Measurements from ENCODE around the gene GRID2.

The GRID2 gene

DNA sequence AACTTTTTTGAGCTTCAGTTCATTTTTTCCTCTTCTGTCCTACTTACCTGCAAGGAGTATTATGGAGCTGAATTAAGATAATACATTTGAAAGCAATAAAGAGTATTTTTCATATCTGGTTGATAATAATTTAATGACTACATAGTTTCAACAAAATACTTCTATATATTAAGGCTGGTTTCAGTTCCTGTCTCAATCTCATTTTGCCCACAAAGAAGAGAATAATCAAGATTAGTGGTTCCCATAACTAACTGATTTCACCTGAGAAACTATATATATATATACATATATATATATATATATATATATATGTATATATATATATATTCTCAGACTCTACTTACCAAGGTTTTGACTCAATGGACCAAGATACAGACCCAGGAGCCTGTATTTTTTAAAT is 1437.1 kb downstream of the GRID2 start:
- TF ChIP-seq REST (IDR thresholded peaks at IDR 0.05; ENCODE audit: insufficient read depth in 1 of 2, low read depth in 2 of 2, low read length in 2 of 2) (no peak), SIN3A (IDR thresholded peaks at IDR 0.05; ENCODE audit: borderline replicate concordance, insufficient read depth, low read length) (no peak), POLR2AphosphoS5 (IDR thresholded peaks at IDR 0.05; ENCODE audit: low read depth, low read length) (no peak), FOXP2 (optimal IDR thresholded peaks at IDR 0.05; ENCODE audit: borderline replicate concordance, extremely low read depth, extremely low read length, insufficient read depth) (no peak), TAF1 (IDR thresholded peaks at IDR 0.05; ENCODE audit: borderline replicate concordance, insufficient read depth, low read length) (no peak)

DNA sequence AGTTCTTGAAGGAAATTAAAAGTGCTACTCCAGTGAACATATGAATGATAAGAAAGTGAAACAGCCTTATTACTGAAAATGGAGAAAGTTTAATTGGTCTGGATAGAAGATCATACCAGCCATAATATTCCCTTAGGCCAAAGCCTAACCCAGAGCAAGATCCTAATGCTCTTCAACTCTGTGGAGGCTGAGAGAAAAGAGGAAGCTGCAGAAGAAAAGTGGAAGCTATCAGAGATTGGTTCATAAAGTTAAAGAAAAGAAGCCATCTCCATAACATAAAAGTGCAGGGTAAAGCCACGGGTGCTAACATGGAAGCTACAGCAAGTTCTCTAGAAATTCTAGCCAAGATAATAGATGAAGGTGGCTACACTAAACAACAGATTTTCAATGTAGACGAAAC is 1439.3 kb downstream of the GRID2 start:
- TF ChIP-seq REST (IDR thresholded peaks at IDR 0.05; ENCODE audit: insufficient read depth in 1 of 2, low read depth in 2 of 2, low read length in 2 of 2) = no peak
- TF ChIP-seq POLR2AphosphoS5 (IDR thresholded peaks at IDR 0.05; ENCODE audit: low read depth, low read length) = no peak
- no peak for TF ChIP-seq FOXP2 (optimal IDR thresholded peaks at IDR 0.05; ENCODE audit: borderline replicate concordance, extremely low read depth, extremely low read length, insufficient read depth)
- TF ChIP-seq SIN3A (IDR thresholded peaks at IDR 0.05; ENCODE audit: borderline replicate concordance, insufficient read depth, low read length) = no peak
- no peak for TF ChIP-seq TAF1 (IDR thresholded peaks at IDR 0.05; ENCODE audit: borderline replicate concordance, insufficient read depth, low read length)

- no peak for TF ChIP-seq SIN3A (IDR thresholded peaks at IDR 0.05; ENCODE audit: borderline replicate concordance, insufficient read depth, low read length)
- no peak for TF ChIP-seq POLR2AphosphoS5 (IDR thresholded peaks at IDR 0.05; ENCODE audit: low read depth, low read length)
- no peak for TF ChIP-seq TAF1 (IDR thresholded peaks at IDR 0.05; ENCODE audit: borderline replicate concordance, insufficient read depth, low read length)
- TF ChIP-seq REST (IDR thresholded peaks at IDR 0.05; ENCODE audit: insufficient read depth in 1 of 2, low read depth in 2 of 2, low read length in 2 of 2) = no peak
- no peak for TF ChIP-seq FOXP2 (optimal IDR thresholded peaks at IDR 0.05; ENCODE audit: borderline replicate concordance, extremely low read depth, extremely low read length, insufficient read depth)
Measured at GRCh38 chr4:93743635-93744034, 1439.9 kb downstream of the GRID2 start.

GRCh38 chr4:93744961-93745360 is 1441.2 kb downstream of the GRID2 start:
- no peak for TF ChIP-seq REST (IDR thresholded peaks at IDR 0.05; ENCODE audit: insufficient read depth in 1 of 2, low read depth in 2 of 2, low read length in 2 of 2)
- no peak for TF ChIP-seq SIN3A (IDR thresholded peaks at IDR 0.05; ENCODE audit: borderline replicate concordance, insufficient read depth, low read length)
- no peak for TF ChIP-seq POLR2AphosphoS5 (IDR thresholded peaks at IDR 0.05; ENCODE audit: low read depth, low read length)
- no peak for TF ChIP-seq FOXP2 (optimal IDR thresholded peaks at IDR 0.05; ENCODE audit: borderline replicate concordance, extremely low read depth, extremely low read length, insufficient read depth)
- TF ChIP-seq TAF1 (IDR thresholded peaks at IDR 0.05; ENCODE audit: borderline replicate concordance, insufficient read depth, low read length) = no peak

GRCh38 chr4:93746031-93746430 is 1442.3 kb downstream of the GRID2 start:
- TF ChIP-seq TAF1 (IDR thresholded peaks at IDR 0.05; ENCODE audit: borderline replicate concordance, insufficient read depth, low read length) = no peak
- no peak for TF ChIP-seq FOXP2 (optimal IDR thresholded peaks at IDR 0.05; ENCODE audit: borderline replicate concordance, extremely low read depth, extremely low read length, insufficient read depth)
- TF ChIP-seq POLR2AphosphoS5 (IDR thresholded peaks at IDR 0.05; ENCODE audit: low read depth, low read length) = no peak
